Common myeloid progenitor, CD34-positive (primary cell): ENCODE results near the gene CPOX.

Source experiments
- CTCF ChIA-PET: fragments of 350-600 bp; sonication (Branson Sonifier 250); formaldehyde crosslinking; loops from one replicate; lab custom pipeline; 2021; ENCODE audit warnings: antibody characterized with exemption; lab: Charles Lee
- POLR2A ChIA-PET: fragments of 350-600 bp; sonication (Branson Sonifier 250); formaldehyde crosslinking; loops from one replicate; lab custom pipeline; 2021; ENCODE audit warnings: antibody characterized with exemption; lab: Charles Lee
- DNase-seq, 3 donors: peaks; one replicate each; pipeline versions ENCODE4 v3.0.0 to v3.0.0-alpha.2; 2013
- H3K27ac ChIP-seq, 2 experiments: 1 replicate in 1 of 2; 2 replicates in 1 of 2; pipeline ENCODE4 v1.7.0; 2013; ENCODE audit warnings: inconsistent platforms in 2 of 2, low read length in 2 of 2, mild to moderate bottlenecking in 2 of 2, low read depth in 1 of 2, moderate library complexity in 1 of 2; ENCODE audit not compliant: severe bottlenecking in 2 of 2, insufficient read depth in 1 of 2, poor library complexity in 1 of 2
- H3K27me3 ChIP-seq, 5 experiments: replicated peaks in 2 of 5; 1 replicate in 3 of 5; 2 replicates in 2 of 5; pipeline versions ENCODE4 v1.6.1 to v1.7.0; 2013; ENCODE audit warnings: low read length in 4 of 5, mild to moderate bottlenecking in 2 of 5, moderate library complexity in 2 of 5, inconsistent platforms in 1 of 5; ENCODE audit not compliant: insufficient read depth in 5 of 5, control insufficient read depth in 4 of 5
- H3K36me3 ChIP-seq, 4 experiments: 1 replicate in 2 of 4; 2 replicates in 2 of 4; pipeline versions ENCODE4 v1.6.1 to v1.7.0; 2013; ENCODE audit warnings: low read length in 3 of 4, control low read depth in 1 of 4, mild to moderate bottlenecking in 1 of 4; ENCODE audit not compliant: control insufficient read depth in 4 of 4, insufficient read depth in 4 of 4
- H3K4me1 ChIP-seq, 4 experiments: 1 replicate in 3 of 4; 2 replicates in 1 of 4; pipeline versions ENCODE4 v1.6.1 to v1.7.1; 2013; ENCODE audit warnings: low read length in 3 of 4, mild to moderate bottlenecking in 3 of 4, control low read depth in 1 of 4, inconsistent platforms in 1 of 4, moderate library complexity in 1 of 4; ENCODE audit not compliant: control insufficient read depth in 4 of 4, insufficient read depth in 4 of 4; ENCODE audit errors: control extremely low read depth in 1 of 4
- H3K4me3 ChIP-seq, 7 experiments: 1 replicate in 4 of 7; 2 replicates in 3 of 7; pipeline versions ENCODE4 v1.5.1 to v1.7.0; 2013; ENCODE audit warnings: mild to moderate bottlenecking in 7 of 7, low read length in 6 of 7, moderate library complexity in 6 of 7, inconsistent platforms in 2 of 7, low read depth in 2 of 7, control low read depth in 1 of 7; ENCODE audit not compliant: insufficient read depth in 4 of 7, control insufficient read depth in 1 of 7; ENCODE audit errors: extremely low read depth in 1 of 7
- H3K9me3 ChIP-seq, 5 experiments: 1 replicate in 4 of 5; 2 replicates in 1 of 5; pipeline versions ENCODE4 v1.6.1 to v1.7.1; 2013; ENCODE audit warnings: low read length in 4 of 5, mild to moderate bottlenecking in 2 of 5, inconsistent platforms in 1 of 5, low read depth in 1 of 5, moderate library complexity in 1 of 5; ENCODE audit not compliant: control insufficient read depth in 4 of 5, insufficient read depth in 2 of 5; ENCODE audit errors: control extremely low read depth in 1 of 5
- WGBS: methylation state at CpG from one replicate; pipeline ENCODE4 v1.1.5; 2013; ENCODE audit not compliant: insufficient coverage; 5-methylcytosine and 5-hydroxymethylcytosine counted together

The CPOX gene

GRCh38 chr3:98541695-98542094 lies 51.7 kb downstream of the CPOX start:
- DNase-seq, result no peak
- CTCF ChIA-PET, result no interaction called here

DNA sequence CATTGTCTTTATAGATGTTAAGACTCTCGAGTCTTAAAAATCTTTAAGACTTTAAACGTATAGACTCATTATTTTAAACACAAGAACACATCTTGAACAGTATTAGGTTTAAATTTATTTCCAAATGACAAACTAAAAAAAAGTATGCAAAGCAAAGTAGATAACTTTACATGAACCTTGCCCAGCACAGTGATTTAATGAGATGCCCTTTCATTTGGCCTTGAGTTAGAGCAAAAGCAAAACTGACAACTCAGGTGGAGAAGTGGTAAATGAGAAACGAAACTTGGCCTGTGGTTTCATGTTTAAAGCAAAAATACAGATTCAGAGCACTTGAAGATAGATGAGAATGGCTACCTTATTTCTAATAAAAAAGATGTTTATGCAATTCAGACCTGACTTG lies 53.1 kb downstream of the CPOX start:
- no peaks in the 10 kb centered on the region for H3K4me1 ChIP-seq
- DNase-seq, result no peak
- WGBS, result 83% methylated on average over 1 of the region's 3 CpGs
- CTCF ChIA-PET, result no interaction called here
- H3K9me3 ChIP-seq, result no peaks in the 10 kb centered on the region
- H3K36me3 ChIP-seq, result no peaks in the 10 kb centered on the region
- H3K27ac ChIP-seq, result no peak overlapping the region
- H3K4me3 ChIP-seq, result no peak overlapping the region
- POLR2A ChIA-PET, result interaction anchor here (0.8 kb wide), 1 partner anchor 743 kb away, joined by 6 read pairs; no protein-coding TSS in a partner anchor
- H3K27me3 ChIP-seq, result no peaks in the 10 kb centered on the region

More at GRCh38 chr3:98541695-98542094, 51.7 kb downstream of the CPOX start:
- Histone ChIP-seq H3K27me3 (peaks cover 0 to 2% (median 0%) of the 10 kb centered on the region in 5 experiments), H3K4me3 (no peak overlapping the region), H3K4me1 (peaks cover 0 to 2% (median 0%) of the 10 kb centered on the region in 4 experiments), H3K27ac (no peak overlapping the region), H3K36me3 (no peaks in the 10 kb centered on the region), H3K9me3 (no peaks in the 10 kb centered on the region)
- 100% methylated on average over 1 of the region's 1 CpG for WGBS
- POLR2A ChIA-PET, result no interaction called here

DNA sequence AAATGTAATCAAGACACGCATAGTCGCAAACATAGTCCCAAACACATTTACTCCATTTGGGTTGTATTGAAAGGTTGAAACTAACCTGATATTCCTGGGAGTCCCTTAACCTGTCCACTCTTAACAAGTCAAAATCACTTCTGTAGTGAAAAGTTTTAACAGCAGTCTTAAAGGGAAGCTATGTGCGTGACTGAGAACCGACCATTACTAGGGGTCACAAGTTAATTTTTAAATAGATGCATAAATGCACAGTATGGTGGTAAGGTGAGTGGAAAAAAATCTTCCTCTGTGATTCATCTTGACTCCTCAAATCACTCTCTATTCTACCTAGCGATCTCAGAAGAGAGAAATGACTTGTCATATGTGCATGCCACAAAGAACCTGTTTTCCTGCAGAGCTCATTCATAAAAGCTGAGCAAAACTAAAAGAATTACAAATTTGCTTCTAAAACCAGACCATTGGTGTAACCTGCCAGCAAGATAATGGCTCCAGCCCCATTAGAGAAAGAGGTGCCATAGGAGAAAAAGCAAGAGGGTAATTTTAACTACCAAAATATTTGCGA lies 56.9 kb downstream of the CPOX start:
- CTCF ChIA-PET, result interaction anchor here (0.6 kb wide), 1 partner anchor 61 kb away, joined by 3 read pairs; no protein-coding TSS in a partner anchor
- peaks cover 0 to 7% (median 0%) of the 10 kb centered on the region in 4 experiments for H3K4me1 ChIP-seq
- no peaks in the 10 kb centered on the region for H3K36me3 ChIP-seq
- POLR2A ChIA-PET, result no interaction called here
- no peaks in the 10 kb centered on the region for H3K27me3 ChIP-seq
- DNase-seq, result no peak
- no peak overlapping the region for H3K4me3 ChIP-seq
- no peak overlapping the region for H3K27ac ChIP-seq
- H3K9me3 ChIP-seq, result no peaks in the 10 kb centered on the region
- 100% methylated on average over 1 of the region's 6 CpGs for WGBS

DNA sequence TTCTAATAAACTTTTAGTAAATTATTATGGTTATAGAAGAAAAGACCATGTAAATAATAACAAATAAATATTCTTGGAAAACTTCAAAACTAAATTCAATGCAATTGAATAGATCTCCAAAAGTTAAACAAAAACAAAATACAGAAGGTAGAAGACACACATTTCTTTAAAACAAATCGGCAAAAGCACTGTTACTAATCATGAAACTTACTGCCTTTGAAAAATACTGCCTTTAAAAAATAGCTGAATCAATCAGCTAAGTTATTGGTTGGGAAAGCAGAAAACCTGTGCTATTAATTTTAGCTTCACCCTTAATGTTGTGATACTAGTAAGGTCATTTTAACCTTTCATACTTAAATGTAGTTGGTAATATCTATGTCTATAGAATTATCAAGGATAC lies 58.7 kb downstream of the CPOX start:
- Histone ChIP-seq H3K27ac (no peak overlapping the region), H3K4me1 (peaks cover 0 to 13% (median 0%) of the 10 kb centered on the region in 4 experiments), H3K4me3 (no peak overlapping the region), H3K9me3 (no peaks in the 10 kb centered on the region), H3K36me3 (no peaks in the 10 kb centered on the region), H3K27me3 (no peaks in the 10 kb centered on the region)
- ChIA-PET CTCF (no interaction called here), POLR2A (no interaction called here)
- WGBS, result 100% methylated on average over 1 of the region's 1 CpG
- no peak for DNase-seq

DNA sequence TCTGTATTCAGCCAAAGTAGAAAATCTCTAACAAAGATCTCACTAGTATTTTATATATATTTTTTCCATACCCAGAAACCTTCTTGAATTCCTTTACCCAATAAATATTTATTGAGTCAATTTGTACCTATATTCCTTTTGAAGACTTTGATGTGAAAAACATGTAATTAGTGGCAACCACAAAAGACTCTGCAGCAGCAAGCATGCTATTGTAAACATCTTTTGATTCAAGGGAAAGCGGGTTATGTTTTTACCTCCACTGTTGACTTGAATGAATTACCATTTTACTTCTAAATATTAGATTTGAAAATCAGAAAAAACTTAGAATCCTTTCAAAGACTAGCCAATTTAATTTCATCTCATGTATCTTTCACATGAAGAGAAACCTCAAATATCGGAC lies 59.2 kb downstream of the CPOX start:
- ChIA-PET POLR2A (no interaction called here), CTCF (no interaction called here)

GRCh38 chr3:98532709-98533571 lies 60.5 kb downstream of the CPOX start:
- no peak for DNase-seq
- POLR2A ChIA-PET, result no interaction called here
- H3K4me1 ChIP-seq, result peaks cover 0 to 13% (median 0%) of the 10 kb centered on the region in 4 experiments
- no peak overlapping the region for H3K4me3 ChIP-seq
- no peaks in the 10 kb centered on the region for H3K36me3 ChIP-seq
- CTCF ChIA-PET, result interaction anchor here (0.5 to 0.9 kb wide), 2 partner anchors 10 to 589 kb away, joined by 3 to 4 read pairs; partner anchors contain the start of gene CLDND1
- H3K27ac ChIP-seq, result no peak overlapping the region
- no peaks in the 10 kb centered on the region for H3K9me3 ChIP-seq
- no peaks in the 10 kb centered on the region for H3K27me3 ChIP-seq
- WGBS, result 90% methylated on average over 2 of the region's 6 CpGs

More for the DNA sequence above, 59.2 kb downstream of the CPOX start:
- H3K9me3 ChIP-seq, result no peaks in the 10 kb centered on the region
- no peak for DNase-seq
- H3K27ac ChIP-seq, result no peak overlapping the region
- H3K36me3 ChIP-seq, result no peaks in the 10 kb centered on the region
- no CpG with 5 or more reads among the region's 2 CpGs for WGBS
- H3K4me3 ChIP-seq, result no peak overlapping the region
- H3K27me3 ChIP-seq, result no peaks in the 10 kb centered on the region
- peaks cover 0 to 13% (median 0%) of the 10 kb centered on the region in 4 experiments for H3K4me1 ChIP-seq

- Histone ChIP-seq H3K27ac (no peak overlapping the region), H3K36me3 (no peaks in the 10 kb centered on the region), H3K9me3 (no peaks in the 10 kb centered on the region), H3K27me3 (no peaks in the 10 kb centered on the region), H3K4me3 (no peak overlapping the region), H3K4me1 (peaks cover 0 to 13% (median 0%) of the 10 kb centered on the region in 4 experiments)
- CTCF ChIA-PET, result interaction anchor here (0.9 kb wide), 1 partner anchor 9 kb away, joined by 3 read pairs; the partner anchor contains the start of gene CLDND1
- WGBS, result 93% methylated on average over 5 of the region's 5 CpGs
- POLR2A ChIA-PET, result no interaction called here
- no peak for DNase-seq
Observed at GRCh38 chr3:98532275-98532637, 61.2 kb downstream of the CPOX start.
